Vagina (tissue), 2 donors: Measurements from ENCODE around the gene TRIM21.

Experiments used
- CTCF ChIP-seq, 3 experiments: fragments of 450-650 bp in 2 of 3; fragments of 200-600 bp in 1 of 3; sonication (generic) in 1 of 3; IDR thresholded peaks; one replicate each; pipeline ENCODE4 v1.5.1; 2017 to 2019; ENCODE audit warnings: antibody characterized with exemption in 3 of 3, mild to moderate bottlenecking in 2 of 3, moderate library complexity in 2 of 3
- POLR2A ChIP-seq, 2 donors: fragments of 450-650 bp; IDR thresholded peaks; one replicate each; pipeline ENCODE4 v1.6.1; 2017; ENCODE audit warnings: antibody characterized with exemption in 2 of 2, mild to moderate bottlenecking in 2 of 2, moderate library complexity in 2 of 2

DNA sequence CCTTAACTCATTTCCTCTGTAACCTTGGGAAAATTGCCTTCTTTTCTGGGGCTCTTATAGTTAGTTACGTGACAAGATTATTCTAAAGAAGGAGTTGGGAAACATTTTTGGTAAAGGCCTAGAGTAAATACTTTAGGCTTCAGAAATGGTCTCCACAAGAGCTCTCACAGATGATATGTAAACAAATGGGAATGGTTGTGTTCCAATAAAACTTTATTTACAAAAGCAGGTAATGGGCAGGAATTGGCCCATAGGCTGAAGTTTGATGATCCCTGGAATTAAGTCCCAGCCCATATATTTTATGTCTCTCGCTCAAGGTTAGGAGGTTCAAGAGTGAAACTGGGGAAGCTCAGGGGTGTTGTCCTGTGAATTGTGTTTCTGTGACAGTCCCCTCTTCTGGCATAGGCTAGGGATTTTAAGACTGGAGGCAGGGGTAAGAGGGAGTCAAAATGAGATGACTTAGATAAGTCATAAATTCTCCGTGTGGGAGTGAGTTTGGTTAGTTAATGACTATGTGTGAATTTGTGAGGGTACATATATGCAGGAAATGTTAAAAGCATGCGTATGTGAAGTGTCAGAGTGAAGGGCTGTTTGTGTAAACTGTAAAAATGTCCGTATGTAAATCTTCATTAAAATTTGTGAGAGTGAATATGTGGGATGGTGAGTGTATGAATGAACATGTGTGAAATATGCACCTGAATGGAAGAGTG lies 17.9 kb downstream of the TRIM21 start:
- TF ChIP-seq CTCF (IDR thresholded peaks at IDR 0.05) (no peak), POLR2A (IDR thresholded peaks at IDR 0.05) (no peak)
